Osteoblast (primary cell): ENCODE data around the gene PROM2. TPM values are rescaled to one million over a fixed set of nuclear protein-coding genes. Genes with fewer than 3 reads are reported as not detected.

Source experiments
- DNase-seq: peaks from one replicate; pipeline ENCODE4 v3.0.0; 2011; ENCODE audit warnings: low spot score, mixed read lengths; ENCODE audit not compliant: insufficient read length; ENCODE audit errors: missing footprints
- H2AFZ ChIP-seq: 2 replicates; pipeline ENCODE4 v1.6.0; 2011; ENCODE audit warnings: mild to moderate bottlenecking, low read length
- H3K27ac ChIP-seq: 2 replicates; pipeline ENCODE4 v1.5.1; 2011; ENCODE audit warnings: mild to moderate bottlenecking, low read depth, low read length, moderate library complexity
- H3K27me3 ChIP-seq: 2 replicates; pipeline ENCODE4 v1.6.0; 2012; ENCODE audit warnings: mild to moderate bottlenecking, control low read depth, inconsistent platforms, low read length, moderate library complexity; ENCODE audit not compliant: insufficient read depth
- H3K36me3 ChIP-seq: 2 replicates; pipeline ENCODE4 v1.5.1; 2011; ENCODE audit warnings: mild to moderate bottlenecking, low read length, control low read depth, moderate library complexity; ENCODE audit not compliant: insufficient read depth
- H3K4me1 ChIP-seq: 2 replicates; pipeline ENCODE4 v1.5.1; 2011; ENCODE audit warnings: mild to moderate bottlenecking, low read length, control low read depth, moderate library complexity; ENCODE audit not compliant: insufficient read depth
- H3K4me2 ChIP-seq: 2 replicates; pipeline ENCODE4 v1.6.0; 2011; ENCODE audit warnings: mild to moderate bottlenecking, low read length; ENCODE audit not compliant: insufficient read depth
- H3K4me3 ChIP-seq: fragments of 200-600 bp; sonication (generic); 3 replicates; pipeline ENCODE4 v1.5.1; 2012; ENCODE audit warnings: mild to moderate bottlenecking, low read length, inconsistent platforms; ENCODE audit not compliant: insufficient read depth
- H3K79me2 ChIP-seq: 2 replicates; pipeline ENCODE4 v1.6.0; 2012; ENCODE audit warnings: mild to moderate bottlenecking, low read length, control low read depth, inconsistent platforms; ENCODE audit not compliant: insufficient read depth
- H3K9me3 ChIP-seq: 2 replicates; pipeline ENCODE4 v1.5.1; 2011; ENCODE audit warnings: low read depth, low read length, control low read depth
- H4K20me1 ChIP-seq: 2 replicates; pipeline ENCODE4 v1.6.0; 2012; ENCODE audit warnings: mild to moderate bottlenecking, low read length, control low read depth; ENCODE audit not compliant: insufficient read depth
- total RNA-seq: library from RNA; depleted of rRNA; stranded (reverse); fragments of >200 nt; gene quantifications from 2 replicates; pipeline ENCODE4 v1.2.3, GENCODE V29; 2012
- TF ChIP-seq, protein P1 (sequence below): IDR thresholded peaks from 2 replicates; pipeline ENCODE4 v1.5.1; 2011; ENCODE audit warnings: mild to moderate bottlenecking, low read depth, low read length, moderate library complexity; ENCODE audit errors: extremely low read depth

The PROM2 gene
- total RNA-seq, 1 donor: 0.36 TPM

GRCh38 chr2:95308426-95308990, 34.3 kb downstream of the PROM2 start:
- Histone ChIP-seq H2AFZ (no peak overlapping the region), H3K4me2 (no peak overlapping the region), H3K27me3 (peaks cover 42% of the 10 kb centered on the region), H3K4me3 (no peak overlapping the region), H3K79me2 (no peaks in the 10 kb centered on the region), H4K20me1 (no peaks in the 10 kb centered on the region), H3K4me1 (peaks cover 5% of the 10 kb centered on the region), H3K36me3 (no peaks in the 10 kb centered on the region), H3K27ac (no peak overlapping the region), H3K9me3 (no peaks in the 10 kb centered on the region)
- DNase-seq: no peak
- TF ChIP-seq, protein P1, sequence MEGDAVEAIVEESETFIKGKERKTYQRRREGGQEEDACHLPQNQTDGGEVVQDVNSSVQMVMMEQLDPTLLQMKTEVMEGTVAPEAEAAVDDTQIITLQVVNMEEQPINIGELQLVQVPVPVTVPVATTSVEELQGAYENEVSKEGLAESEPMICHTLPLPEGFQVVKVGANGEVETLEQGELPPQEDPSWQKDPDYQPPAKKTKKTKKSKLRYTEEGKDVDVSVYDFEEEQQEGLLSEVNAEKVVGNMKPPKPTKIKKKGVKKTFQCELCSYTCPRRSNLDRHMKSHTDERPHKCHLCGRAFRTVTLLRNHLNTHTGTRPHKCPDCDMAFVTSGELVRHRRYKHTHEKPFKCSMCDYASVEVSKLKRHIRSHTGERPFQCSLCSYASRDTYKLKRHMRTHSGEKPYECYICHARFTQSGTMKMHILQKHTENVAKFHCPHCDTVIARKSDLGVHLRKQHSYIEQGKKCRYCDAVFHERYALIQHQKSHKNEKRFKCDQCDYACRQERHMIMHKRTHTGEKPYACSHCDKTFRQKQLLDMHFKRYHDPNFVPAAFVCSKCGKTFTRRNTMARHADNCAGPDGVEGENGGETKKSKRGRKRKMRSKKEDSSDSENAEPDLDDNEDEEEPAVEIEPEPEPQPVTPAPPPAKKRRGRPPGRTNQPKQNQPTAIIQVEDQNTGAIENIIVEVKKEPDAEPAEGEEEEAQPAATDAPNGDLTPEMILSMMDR: no peak

GRCh38 chr2:95309599-95309998, 35.4 kb downstream of the PROM2 start:
- Histone ChIP-seq H4K20me1 (no peaks in the 10 kb centered on the region), H3K27ac (no peak overlapping the region), H3K79me2 (no peaks in the 10 kb centered on the region), H3K36me3 (no peaks in the 10 kb centered on the region), H2AFZ (no peak overlapping the region), H3K4me1 (peaks cover 5% of the 10 kb centered on the region), H3K9me3 (no peaks in the 10 kb centered on the region), H3K27me3 (peaks cover 46% of the 10 kb centered on the region), H3K4me3 (no peak overlapping the region), H3K4me2 (no peak overlapping the region)
- TF ChIP-seq, protein P1: no peak
- no peak for DNase-seq

- TF ChIP-seq, protein P1: no peak
- H3K4me2 ChIP-seq: no peak overlapping the region
- H3K4me1 ChIP-seq: peaks cover 10% of the 10 kb centered on the region
- no peak overlapping the region for H2AFZ ChIP-seq
- no peaks in the 10 kb centered on the region for H3K79me2 ChIP-seq
- H4K20me1 ChIP-seq: no peaks in the 10 kb centered on the region
- no peaks in the 10 kb centered on the region for H3K36me3 ChIP-seq
- no peaks in the 10 kb centered on the region for H3K9me3 ChIP-seq
- no peak overlapping the region for H3K4me3 ChIP-seq
- no peak overlapping the region for H3K27ac ChIP-seq
- DNase-seq: no peak
- H3K27me3 ChIP-seq: peaks cover 42% of the 10 kb centered on the region
These were observed 36.0 kb downstream of the PROM2 start for GRCh38 chr2:95310216-95310615.

GRCh38 chr2:95310651-95311050, 36.4 kb downstream of the PROM2 start:
- DNase-seq: no peak
- Histone ChIP-seq H3K27me3 (peaks cover 38% of the 10 kb centered on the region), H3K9me3 (no peaks in the 10 kb centered on the region), H3K79me2 (no peaks in the 10 kb centered on the region), H4K20me1 (no peaks in the 10 kb centered on the region), H3K27ac (no peak overlapping the region), H3K4me2 (no peak overlapping the region), H2AFZ (no peak overlapping the region), H3K4me3 (no peak overlapping the region), H3K4me1 (peaks cover 13% of the 10 kb centered on the region), H3K36me3 (no peaks in the 10 kb centered on the region)
- TF ChIP-seq, protein P1: no peak
